ENCODE results near the gene MRPL44.

MRPL44 gene

GRCh38 chr2:224009605-224010315 lies 52.5 kb downstream of the MRPL44 start:
- DNase-seq (ENCODE audit: low spot score), result no peak

DNA sequence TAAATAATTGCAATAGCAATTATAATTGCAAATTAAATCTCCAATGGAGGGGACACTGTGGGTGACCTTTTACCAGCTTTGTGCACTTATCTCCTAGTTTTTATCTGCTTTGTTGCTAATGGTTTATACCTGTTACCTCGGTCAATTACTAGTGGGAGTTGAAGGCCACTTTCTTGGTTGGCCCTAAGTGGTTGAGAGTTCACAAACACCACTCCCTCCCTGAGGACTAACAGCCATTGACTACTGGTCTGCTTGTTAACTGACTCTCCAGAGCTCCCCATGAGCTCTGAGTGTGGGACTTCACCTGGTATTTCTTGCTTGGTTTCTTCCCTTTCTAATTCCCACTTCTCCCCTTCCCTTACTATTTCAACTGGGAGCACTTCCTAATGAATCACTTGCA lies 54.6 kb downstream of the MRPL44 start:
- DNase-seq (ENCODE audit: low spot score), result no peak

DNA sequence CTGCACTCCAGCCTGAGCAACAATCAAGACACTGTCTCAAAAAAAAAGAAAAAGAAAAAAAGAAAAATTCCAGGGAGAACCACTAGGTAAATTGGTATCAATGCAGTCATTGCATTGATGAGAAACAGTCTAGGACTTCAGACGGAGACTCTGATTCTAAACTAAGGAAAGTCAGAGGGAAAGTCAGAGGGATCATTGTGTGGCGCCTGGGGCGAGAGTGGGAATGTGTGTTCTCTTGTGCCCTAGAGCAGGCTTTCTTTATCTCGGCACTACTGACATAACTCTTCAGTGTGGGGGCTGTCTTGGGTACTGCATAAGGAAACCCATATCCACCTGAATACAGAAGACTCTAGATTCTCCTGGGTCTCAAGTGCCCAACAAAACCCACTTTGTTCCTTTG lies 57.1 kb downstream of the MRPL44 start:
- no peak for DNase-seq (ENCODE audit: low spot score)

DNA sequence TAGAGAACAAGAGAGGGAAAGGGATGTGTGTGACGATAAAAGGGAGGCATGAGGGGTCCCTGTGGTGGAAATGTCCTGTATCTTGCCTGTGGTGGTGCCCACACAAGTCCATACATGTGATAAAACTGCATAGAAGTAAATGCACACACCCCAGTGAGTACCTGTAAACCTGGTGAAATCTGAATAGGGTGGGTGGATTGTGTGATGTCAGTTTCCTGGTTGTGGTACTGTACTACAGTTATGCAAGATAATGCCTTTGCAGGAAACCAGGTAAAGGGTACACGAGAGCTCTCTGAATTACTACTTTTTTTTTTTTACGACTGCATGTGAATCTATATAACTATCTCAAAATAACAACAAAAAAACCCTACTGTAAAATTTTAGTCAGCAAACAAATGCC lies 59.7 kb downstream of the MRPL44 start:
- DNase-seq (ENCODE audit: low spot score), result no peak
